Testis (tissue), 2 donors: ENCODE data around the gene MCM7.
A peak's percentile ranks its signal among the peaks of the same experiment; 100 is the strongest.

Experiments
- CTCF ChIP-seq, 3 experiments: fragments of 450-650 bp in 2 of 3; fragments of 200-600 bp in 1 of 3; sonication (generic) in 1 of 3; IDR thresholded peaks; one replicate each; pipeline ENCODE4 v1.5.1; 2016 to 2019; ENCODE audit warnings: antibody characterized with exemption in 3 of 3, mild to moderate bottlenecking in 2 of 3, moderate library complexity in 1 of 3
- POLR2A ChIP-seq: fragments of 450-650 bp; IDR thresholded peaks from one replicate; pipeline ENCODE4 v1.6.1; 2017; ENCODE audit warnings: antibody characterized with exemption, mild to moderate bottlenecking, moderate library complexity

GRCh38 chr7:100132697-100133151, 31.5 kb upstream of the MCM7 start:
- peak; percentile 68 to 72 (median 69) for TF ChIP-seq CTCF (IDR thresholded peaks at IDR 0.05)
- TF ChIP-seq POLR2A: no peak
